HG03025 (cell line): ENCODE results near the gene MRPL45.

ENCODE experiments used
- ATAC-seq: cut with Tn5 transposase; IDR thresholded peaks from one replicate; pipeline ENCODE4 v1.9.1; 2021; ENCODE audit warnings: mild to moderate bottlenecking, moderate library complexity; ENCODE audit not compliant: unreplicated experiment, low FRiP score

MRPL45 gene

DNA sequence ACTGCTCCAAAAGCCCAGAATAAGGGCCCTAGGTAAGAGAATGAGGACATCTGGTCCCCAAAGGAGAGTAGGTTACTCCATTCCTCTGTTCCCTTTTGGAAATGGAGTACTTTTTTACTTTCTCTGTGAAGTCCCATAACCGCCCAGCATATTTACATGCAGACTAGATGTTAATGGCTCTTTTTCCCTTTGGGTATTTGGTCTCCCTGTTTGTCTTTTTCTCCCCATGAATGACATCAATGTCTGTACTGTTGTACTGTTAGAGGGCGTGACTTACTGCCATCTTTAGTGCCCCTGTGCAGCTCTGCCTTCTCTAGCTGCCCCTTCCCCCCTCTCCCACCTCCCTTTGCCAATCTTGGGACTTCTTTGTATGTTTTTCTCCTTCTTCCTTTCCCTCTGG lies 27.8 kb downstream of the MRPL45 start:
- ATAC-seq, result no peak

DNA sequence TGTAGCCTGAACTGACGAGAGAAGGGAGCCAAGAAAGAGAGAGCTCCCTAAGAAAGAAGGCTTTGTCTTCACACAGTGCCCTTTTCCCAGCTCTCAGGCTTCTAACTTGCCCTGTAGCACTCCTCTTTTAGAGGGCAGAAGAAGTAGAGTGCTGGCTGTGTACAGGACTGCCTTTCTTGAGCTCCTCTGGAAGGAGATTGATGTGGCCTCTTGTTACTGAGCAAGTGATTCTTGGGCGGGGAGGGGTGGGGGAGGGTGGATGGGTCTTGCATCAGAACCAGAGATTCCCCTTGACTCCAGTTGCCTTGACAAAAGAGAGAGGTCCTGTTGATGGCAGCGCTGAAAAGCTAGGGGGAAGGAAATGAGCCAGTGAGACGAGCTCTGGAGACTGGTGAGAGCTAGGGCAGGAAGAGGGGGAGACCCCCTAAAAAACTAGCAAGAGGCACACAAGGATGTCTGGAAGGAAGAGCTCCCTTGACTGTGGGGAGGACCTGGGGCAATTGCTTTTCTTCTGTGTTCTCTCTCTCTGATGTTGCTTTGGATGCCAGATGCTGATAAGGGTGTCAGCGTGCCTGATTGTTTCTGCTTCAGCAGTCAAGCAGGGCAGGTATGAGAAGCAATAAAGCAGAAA lies 28.4 kb downstream of the MRPL45 start:
- ATAC-seq, result no peak

- ATAC-seq, result no peak
Measured at GRCh38 chr17:38326996-38327792, 30.2 kb downstream of the MRPL45 start.

DNA sequence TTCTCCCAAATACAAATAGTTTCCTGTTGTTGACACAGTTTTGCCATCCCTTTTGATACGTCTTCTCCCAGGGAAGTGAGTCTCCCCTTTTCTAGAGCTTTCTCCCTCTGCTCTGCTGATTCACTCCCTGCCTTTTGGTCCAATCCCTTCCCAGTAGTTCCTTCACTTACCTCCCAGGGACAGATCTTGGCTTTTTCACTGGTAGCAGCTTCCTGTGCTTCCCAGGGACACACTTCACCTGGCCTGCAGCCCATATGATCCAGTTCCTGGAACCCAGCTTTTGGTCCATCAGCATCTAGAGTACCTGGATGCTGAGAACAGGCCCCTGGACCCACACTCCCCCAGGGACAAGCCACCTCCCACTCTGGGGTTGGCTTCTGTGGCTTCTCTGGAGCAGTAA lies 31.0 kb downstream of the MRPL45 start:
- no peak for ATAC-seq

DNA sequence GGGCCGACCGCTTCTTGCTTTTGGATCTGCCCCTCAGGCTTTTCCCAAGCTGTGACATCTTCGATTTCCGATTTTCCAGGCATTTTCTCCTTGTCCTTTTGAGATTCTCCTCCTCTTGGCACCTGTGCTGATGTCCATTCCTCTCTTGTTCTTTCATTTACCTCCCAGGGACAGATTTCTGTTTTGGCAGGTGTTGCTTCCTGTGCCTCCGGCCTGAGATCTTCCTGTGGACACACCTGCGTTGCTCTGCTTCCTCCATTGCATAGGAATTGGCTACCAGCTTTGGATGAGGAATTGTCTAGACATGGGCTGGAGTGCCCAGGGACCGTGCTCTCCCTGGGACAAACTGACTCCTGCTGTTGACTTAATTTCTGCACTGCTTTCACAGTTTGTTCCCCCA lies 31.7 kb downstream of the MRPL45 start:
- ATAC-seq, result no peak

DNA sequence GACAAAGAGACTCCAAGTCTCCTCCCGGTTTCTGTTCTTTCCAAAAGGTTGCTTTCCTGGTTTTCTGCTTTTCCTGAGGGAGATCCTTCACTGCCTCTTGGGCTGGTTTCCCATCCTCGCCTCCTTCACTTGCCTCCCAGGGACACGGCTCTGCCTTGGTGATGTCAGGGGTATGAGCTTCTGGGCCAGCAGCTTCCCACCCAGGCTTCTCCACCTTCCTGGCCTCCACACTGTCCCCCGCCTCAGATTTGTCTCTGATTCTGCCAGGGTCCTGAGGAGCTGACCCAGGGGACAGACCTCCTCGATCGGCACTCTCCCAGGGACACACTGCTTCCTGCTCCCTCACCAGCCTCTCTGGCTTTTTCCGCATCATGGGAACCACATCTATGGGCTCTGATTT lies 32.3 kb downstream of the MRPL45 start:
- ATAC-seq, result no peak

GRCh38 chr17:38329808-38330730 lies 33.1 kb downstream of the MRPL45 start:
- no peak for ATAC-seq

DNA sequence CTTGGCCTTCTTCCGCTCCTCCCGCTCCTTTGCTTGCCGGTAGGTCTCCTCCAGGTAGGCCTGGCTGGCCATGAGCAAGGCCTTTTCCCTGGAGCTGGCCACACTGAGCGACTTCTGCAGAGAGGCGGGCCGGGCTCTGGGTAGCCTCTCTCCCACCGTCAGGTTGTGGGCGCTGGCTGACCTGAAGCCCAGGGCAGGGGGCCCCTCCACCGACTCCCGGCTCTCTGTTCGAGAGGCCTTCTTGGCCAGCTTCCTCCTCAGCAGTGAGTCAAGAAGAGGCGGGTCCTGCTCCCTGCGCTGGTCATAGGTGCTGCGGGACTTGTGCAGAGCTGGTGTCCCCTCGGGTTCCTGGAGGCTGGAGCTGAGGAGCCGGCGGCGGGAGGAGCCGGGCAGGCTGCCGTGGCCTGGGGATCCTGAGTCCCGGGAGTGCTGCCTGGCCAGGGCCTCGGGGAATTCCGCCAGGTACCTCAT lies 34.0 kb downstream of the MRPL45 start:
- no peak for ATAC-seq

GRCh38 chr17:38332735-38333134 lies 35.8 kb downstream of the MRPL45 start:
- no peak for ATAC-seq

- ATAC-seq, result no peak
Measured at GRCh38 chr17:38333635-38334295, 36.8 kb downstream of the MRPL45 start.

DNA sequence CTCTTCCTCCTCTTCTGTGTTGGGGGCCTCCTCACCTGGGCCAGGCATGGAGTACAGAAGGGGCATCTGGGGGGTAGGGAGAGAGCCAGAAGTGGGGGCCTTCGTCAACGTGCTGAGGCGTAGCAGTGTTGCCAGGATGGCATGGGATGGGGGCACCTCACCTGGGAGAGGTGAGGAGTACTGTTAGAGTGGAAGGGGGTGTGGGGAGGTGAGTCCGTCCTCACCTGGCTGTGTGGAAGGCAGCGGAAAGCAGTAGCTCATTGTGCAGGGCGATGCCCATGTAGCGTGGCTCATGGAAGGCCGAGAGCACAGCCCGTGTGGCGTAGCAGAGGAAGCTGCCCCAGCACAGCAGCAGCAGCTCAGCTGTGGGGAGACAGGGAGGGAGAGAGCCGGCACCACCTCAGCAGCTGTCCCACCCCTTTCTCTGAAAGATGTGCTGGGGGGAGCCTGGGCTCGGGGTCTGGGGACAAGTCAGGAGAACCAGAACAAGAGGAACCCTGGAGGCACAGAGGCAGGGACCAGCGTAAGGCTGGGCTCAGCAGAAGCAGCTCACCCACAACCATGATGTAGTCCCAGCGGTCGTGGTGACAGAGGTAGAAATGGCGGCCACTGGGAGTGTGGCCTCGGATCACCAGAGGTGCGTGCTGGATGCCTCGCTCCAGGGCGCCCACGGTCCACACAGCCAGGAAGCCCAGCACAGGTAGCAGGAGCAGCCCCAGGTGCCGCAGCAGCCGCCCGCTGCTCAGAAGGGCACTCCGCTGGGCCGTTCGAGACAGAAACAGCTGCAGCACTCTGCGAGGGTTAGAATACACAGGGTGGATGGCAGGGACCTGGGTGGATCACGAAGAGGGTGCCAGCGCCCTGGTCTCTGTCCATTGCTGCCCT lies 37.8 kb downstream of the MRPL45 start:
- no peak for ATAC-seq

- no peak for ATAC-seq
Measured at GRCh38 chr17:38336838-38337237, 39.9 kb downstream of the MRPL45 start.

GRCh38 chr17:38338053-38338452 lies 41.1 kb downstream of the MRPL45 start:
- no peak for ATAC-seq

- no peak for ATAC-seq
Measured at GRCh38 chr17:38338535-38338934, 41.6 kb downstream of the MRPL45 start.

DNA sequence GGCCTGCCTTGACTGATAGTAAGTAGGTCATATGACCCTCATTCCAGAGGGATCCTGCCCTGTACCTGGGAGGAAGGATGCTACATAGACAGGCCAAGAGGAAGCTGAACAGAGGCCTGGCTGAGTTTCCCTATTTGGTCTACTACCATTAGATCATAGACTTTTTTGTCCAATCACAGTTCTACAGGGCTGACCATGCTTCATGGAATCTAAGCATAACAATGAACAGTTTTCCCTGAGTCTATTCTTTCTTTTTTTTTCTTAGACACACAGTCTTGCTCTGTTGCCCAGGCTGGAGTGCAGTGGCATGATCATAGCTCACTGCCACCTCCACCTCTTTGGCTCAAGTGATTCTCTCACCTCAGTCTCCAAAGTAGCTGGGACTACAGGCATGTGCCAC lies 42.9 kb downstream of the MRPL45 start:
- no peak for ATAC-seq

GRCh38 chr17:38341035-38341721 lies 44.2 kb downstream of the MRPL45 start:
- no peak for ATAC-seq

DNA sequence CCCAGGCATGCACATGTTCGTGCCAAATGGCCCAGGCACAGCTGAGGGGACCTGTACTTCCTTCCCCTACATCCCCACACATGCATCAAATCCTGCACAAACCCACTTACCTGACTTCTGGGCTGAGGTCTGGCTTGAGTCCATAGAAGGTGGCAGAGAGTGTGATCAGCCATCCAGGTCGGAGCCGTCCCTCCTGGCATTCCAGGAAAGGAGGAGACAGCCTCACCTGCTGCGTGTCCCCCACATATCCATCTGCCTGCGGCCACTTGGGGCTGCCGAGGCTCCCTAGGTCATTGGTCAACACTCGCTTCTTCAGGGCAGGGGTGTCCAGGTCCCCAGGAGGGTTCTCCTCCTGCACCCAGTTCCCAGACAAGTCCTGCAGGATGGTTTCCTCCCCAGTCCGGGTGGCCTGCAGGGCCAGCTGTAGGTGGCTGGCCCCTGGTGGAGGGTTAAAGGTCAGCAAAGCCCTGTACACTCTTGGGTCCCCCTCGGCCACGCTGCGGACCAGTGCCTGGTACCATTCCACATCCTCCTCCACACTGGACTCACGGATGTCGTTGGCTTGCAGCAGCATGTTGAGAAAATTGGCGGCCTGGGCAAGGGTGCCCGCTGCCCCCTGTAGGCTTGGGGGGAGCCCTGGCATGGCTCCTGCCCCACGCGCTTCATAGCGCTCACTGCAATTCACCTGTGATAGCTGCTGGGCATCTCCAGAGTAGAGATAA lies 46.1 kb downstream of the MRPL45 start:
- no peak for ATAC-seq
